ENCODE results near the gene ADAMTSL1. TPM values are rescaled to one million over a fixed set of nuclear protein-coding genes. Genes with fewer than 3 reads are reported as not detected.
"Not testable (repeated sequence)": the region's sequence is repeated elsewhere in the genome, so short reads cannot be mapped to it uniquely, and the experiment has no call there.

ADAMTSL1 gene
- total RNA-seq, 1 donor from 2014 or later = not detected

- intact Hi-C loops (cut with micrococcal nuclease) = no loop called here
Observed at GRCh38 chr9:18851069-18851795, 377.3 kb downstream of the ADAMTSL1 start.

- intact Hi-C loops (cut with micrococcal nuclease) = no loop called here
Observed at GRCh38 chr9:18855656-18856055, 381.7 kb downstream of the ADAMTSL1 start.

GRCh38 chr9:18857334-18857733 is 383.4 kb downstream of the ADAMTSL1 start:
- intact Hi-C loops (cut with micrococcal nuclease) = no loop called here

- intact Hi-C loops (cut with micrococcal nuclease) = no loop called here
Observed at GRCh38 chr9:18857769-18858168, 383.8 kb downstream of the ADAMTSL1 start.

- intact Hi-C loops (cut with micrococcal nuclease) = no loop called here
Observed at GRCh38 chr9:18861609-18862544, 387.9 kb downstream of the ADAMTSL1 start.

DNA sequence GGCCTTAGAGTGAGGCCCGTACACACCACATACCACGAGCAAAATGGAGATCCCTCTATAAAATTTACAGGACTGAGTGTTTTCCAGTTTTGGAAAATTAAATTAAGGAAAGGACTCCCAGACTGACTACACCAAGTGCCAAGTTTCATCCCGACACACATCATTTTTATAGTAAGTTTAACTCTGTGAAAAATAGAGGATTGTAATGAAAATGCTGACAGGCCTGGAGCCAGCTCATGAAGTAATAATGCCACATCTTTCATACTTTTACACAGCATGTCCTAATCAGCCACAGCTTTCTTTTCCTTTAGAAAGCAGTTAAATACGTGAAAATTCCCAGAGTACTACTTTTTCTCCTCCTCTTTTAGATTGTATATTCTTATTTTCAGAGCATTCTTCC is 389.8 kb downstream of the ADAMTSL1 start:
- intact Hi-C loops (cut with micrococcal nuclease) = no loop called here

- intact Hi-C loops (cut with micrococcal nuclease) = no loop called here
Observed at GRCh38 chr9:18864516-18864915, 390.6 kb downstream of the ADAMTSL1 start.

DNA sequence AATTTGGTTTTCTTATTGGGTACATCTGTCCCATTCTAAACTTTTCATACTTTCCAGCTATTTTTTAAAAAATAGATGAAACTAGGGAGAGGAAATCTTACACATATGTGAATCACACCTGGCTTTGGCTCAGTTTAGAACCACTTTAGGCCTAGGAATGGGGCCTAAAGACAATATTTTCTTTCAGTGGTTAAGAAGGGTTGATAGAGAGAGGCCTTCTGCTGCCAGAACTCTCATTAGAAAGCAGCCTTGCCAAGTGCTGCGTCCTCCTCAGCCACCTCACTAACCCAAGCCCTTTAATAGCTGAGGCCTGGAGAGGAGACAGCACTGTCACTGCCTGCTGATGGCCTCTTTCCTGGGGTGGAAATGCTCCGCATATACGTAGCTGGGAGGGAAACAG is 391.6 kb downstream of the ADAMTSL1 start:
- intact Hi-C loops (cut with micrococcal nuclease) = no loop called here

GRCh38 chr9:18866121-18866831 is 392.3 kb downstream of the ADAMTSL1 start:
- intact Hi-C loops (cut with micrococcal nuclease) = no loop called here

GRCh38 chr9:18869725-18870124 is 395.8 kb downstream of the ADAMTSL1 start:
- intact Hi-C loops (cut with micrococcal nuclease) = no loop called here

- intact Hi-C loops (cut with micrococcal nuclease) = no loop called here
Observed at GRCh38 chr9:18874069-18874468, 400.1 kb downstream of the ADAMTSL1 start.

GRCh38 chr9:18874990-18875389 is 401.0 kb downstream of the ADAMTSL1 start:
- intact Hi-C loops (cut with micrococcal nuclease) = not testable (repeated sequence)

DNA sequence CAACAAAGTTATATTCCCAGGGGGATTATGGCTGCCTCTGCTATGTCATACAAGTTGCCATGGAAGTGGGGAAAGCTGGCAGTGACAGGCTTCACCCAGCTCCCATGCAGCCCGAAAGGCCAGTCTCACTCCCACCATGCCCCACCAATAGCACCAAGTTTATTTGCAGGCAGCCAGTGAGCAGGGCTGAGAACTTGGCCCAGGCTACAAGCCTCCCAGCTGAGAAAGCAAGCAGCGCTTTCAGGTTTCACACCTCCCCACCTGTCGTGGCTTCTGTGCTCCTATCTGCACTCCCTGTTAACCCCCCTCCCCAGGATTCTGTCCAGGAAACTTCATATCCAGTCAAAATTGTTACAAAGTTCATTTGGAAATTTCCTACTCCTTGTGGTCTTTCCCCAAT is 404.0 kb downstream of the ADAMTSL1 start:
- intact Hi-C loops (cut with micrococcal nuclease) = no loop called here

DNA sequence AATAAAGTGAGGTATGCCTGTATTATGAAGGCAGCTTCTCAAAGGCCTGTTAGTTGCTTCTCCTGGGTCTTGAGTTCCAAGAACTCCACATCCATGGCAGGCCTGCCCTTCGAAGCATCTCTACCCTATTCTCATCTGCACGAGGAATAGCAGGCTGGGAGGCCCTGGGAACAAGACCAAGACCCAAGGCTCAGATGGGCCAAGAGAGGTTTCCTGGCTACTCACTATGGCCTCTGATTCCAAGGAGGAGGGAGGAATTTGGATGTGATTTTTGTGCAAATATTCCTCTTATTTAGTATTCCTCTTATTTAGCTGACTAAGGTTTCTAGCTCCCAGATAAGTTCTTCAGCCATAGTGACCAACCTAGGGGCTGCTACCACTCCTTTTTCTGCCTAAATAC is 407.8 kb downstream of the ADAMTSL1 start:
- intact Hi-C loops (cut with micrococcal nuclease) = no loop called here

DNA sequence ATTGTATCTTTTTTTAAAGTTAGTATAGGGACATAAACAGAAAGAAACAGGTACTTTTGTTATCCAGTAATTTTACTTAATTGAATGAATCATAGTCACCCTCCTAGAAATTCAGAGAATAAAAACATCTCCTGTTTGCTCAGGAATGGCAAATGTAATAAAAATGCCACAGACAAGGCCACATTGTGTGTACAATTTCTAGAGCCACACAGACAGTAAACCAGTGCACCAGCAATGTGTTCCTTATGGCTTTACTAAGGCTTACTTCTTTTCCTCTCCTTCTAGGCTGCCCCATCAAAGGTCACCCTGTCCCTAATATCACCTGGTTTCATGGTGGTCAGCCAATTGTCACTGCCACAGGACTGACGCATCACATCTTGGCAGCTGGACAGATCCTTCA is 413.6 kb downstream of the ADAMTSL1 start:
- intact Hi-C loops (cut with micrococcal nuclease) = no loop called here

- intact Hi-C loops (cut with micrococcal nuclease) = no loop called here
Observed at GRCh38 chr9:18888290-18888689, 414.3 kb downstream of the ADAMTSL1 start.

DNA sequence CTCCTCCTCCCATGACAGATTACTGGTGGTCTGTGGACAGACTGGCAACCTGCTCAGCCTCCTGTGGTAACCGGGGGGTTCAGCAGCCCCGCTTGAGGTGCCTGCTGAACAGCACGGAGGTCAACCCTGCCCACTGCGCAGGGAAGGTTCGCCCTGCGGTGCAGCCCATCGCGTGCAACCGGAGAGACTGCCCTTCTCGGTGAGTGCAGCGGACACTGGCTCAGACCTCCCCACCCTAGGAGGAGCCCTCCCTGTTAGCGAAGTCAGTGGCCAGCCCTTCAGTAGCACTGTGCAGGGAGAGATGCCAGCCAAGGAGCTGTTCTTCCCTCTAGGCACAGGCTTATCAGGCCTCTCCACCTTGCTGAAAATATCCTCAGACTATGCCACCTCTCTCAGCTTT is 415.6 kb downstream of the ADAMTSL1 start:
- intact Hi-C loops (cut with micrococcal nuclease) = no loop called here

DNA sequence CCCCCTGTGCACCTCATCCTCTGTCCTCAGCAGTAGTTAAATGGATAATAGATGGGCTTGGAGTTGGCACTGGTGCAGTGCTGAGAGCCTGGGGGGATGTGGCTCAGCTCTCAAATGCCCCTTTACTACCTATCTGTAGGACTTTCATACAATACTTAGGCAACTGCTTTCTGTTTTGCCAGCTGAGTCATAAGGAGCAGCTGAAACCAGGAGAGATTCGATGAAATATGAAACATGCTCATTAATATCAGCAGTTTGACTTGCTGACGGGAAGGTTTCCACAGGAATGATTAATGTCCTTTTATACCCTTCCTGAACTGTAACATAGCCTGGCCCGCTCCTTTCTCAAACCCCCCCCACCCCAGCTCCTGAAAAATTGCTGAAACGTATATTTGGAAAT is 416.4 kb downstream of the ADAMTSL1 start:
- intact Hi-C loops (cut with micrococcal nuclease) = no loop called here

GRCh38 chr9:18891946-18892670 is 418.2 kb downstream of the ADAMTSL1 start:
- intact Hi-C loops (cut with micrococcal nuclease) = no loop called here

GRCh38 chr9:18893046-18893445 is 419.1 kb downstream of the ADAMTSL1 start:
- intact Hi-C loops (cut with micrococcal nuclease) = no loop called here

GRCh38 chr9:18893491-18893890 is 419.5 kb downstream of the ADAMTSL1 start:
- intact Hi-C loops (cut with micrococcal nuclease) = no loop called here
